ENCODE data around the gene ST6GALNAC6. TPM values are rescaled to one million over a fixed set of nuclear protein-coding genes. Genes with fewer than 3 reads are reported as not detected.

Gene ST6GALNAC6
- total and polyA plus RNA-seq, 2 of the 8 experiments (the other 6 are each of a cell fraction or from before 2014, with no cell fraction given), result 43.7 to 64.4 TPM

DNA sequence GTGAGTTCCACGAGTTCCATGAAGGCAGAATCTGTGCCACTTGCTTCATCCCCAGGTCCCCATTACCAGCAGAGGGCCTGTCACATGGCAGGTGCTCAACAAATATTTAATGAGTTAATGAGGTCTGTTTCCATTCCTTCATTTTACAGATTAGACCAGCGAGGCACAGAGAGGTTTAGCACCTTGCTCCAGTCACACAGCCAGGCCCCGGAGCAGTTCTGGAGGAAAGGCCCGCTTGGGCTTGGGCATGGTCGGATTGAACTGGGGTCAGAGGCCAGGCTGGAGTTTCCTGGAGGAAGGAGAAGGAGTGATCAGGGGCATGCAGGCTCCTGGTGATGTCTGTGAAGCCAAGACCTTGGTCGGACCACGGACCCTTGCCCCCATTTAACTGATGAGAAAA, 21.4 kb upstream of the ST6GALNAC6 start:
- Histone ChIP-seq H3K14ac (ENCODE audit: insufficient read length) (no peak overlapping the region), H2AFZ (ENCODE audit: low read length) (no peak overlapping the region), H3K9me3 (ENCODE audit: insufficient read depth in 2 of 2, low read depth in 1 of 2, low read length in 1 of 2) (no peaks in the 10 kb centered on the region), H2BK120ac (replicated peaks; ENCODE audit: low read depth, low read length) (no peak overlapping the region), H4K5ac (ENCODE audit: insufficient read length, low read depth, low read length) (no peak overlapping the region), H2BK5ac (ENCODE audit: low read depth, low read length) (no peak overlapping the region), H2AK5ac (ENCODE audit: low read depth, low read length) (no peak overlapping the region), H3K36me3 (ENCODE audit: control insufficient read depth in 2 of 4, insufficient read depth in 4 of 4, low read length in 3 of 4) (no peaks in the 10 kb centered on the region), H3K4me3 (ENCODE audit: extremely low read depth in 1 of 4, insufficient read depth in 2 of 4, low read depth in 3 of 4, low read length in 4 of 4) (no peak overlapping the region), H4K8ac (ENCODE audit: extremely low read depth, insufficient read depth, low read length) (no peak overlapping the region), H2BK12ac (ENCODE audit: low read depth, low read length) (no peak overlapping the region), H4K91ac (replicated peaks; ENCODE audit: insufficient read length, low read length) (no peak overlapping the region), H4K20me1 (replicated peaks in 1 of 2; ENCODE audit: control insufficient read depth in 1 of 2, insufficient read depth in 2 of 2, low read length in 2 of 2) (peaks cover 0 to 5% of the 10 kb centered on the region in 2 experiments), H3K9ac (replicated peaks in 1 of 4; ENCODE audit: extremely low read depth in 1 of 4, low read depth in 3 of 4, low read length in 3 of 4) (no peak overlapping the region), H3K23ac (ENCODE audit: insufficient read length) (no peak overlapping the region), H3K4ac (replicated peaks; ENCODE audit: insufficient read length, low read depth, low read length) (no peak overlapping the region), H3K27ac (ENCODE audit: low read depth, low read length) (no peak overlapping the region), H3K56ac (replicated peaks; ENCODE audit: insufficient read length, low read depth, low read length) (no peak overlapping the region), H2BK20ac (ENCODE audit: low read length) (no peak overlapping the region), H2BK15ac (ENCODE audit: low read length) (no peak overlapping the region), H3K79me1 (ENCODE audit: low read depth, low read length) (no peaks in the 10 kb centered on the region), H3K23me2 (ENCODE audit: low read depth, low read length) (peaks cover 7% of the 10 kb centered on the region), H3K18ac (ENCODE audit: extremely low read depth, low read length) (no peak overlapping the region), H3K4me2 (ENCODE audit: insufficient read depth in 1 of 2, low read depth in 2 of 2, low read length in 2 of 2) (no peak overlapping the region), H3K4me1 (replicated peaks in 1 of 4; ENCODE audit: control insufficient read depth in 3 of 4, insufficient read depth in 4 of 4, low read length in 3 of 4) (peaks cover 4 to 8% (median 7%) of the 10 kb centered on the region in 4 experiments), H3K79me2 (ENCODE audit: control insufficient read depth in 1 of 2, insufficient read depth in 2 of 2, low read length in 2 of 2) (no peaks in the 10 kb centered on the region), H3K27me3 (replicated peaks in 1 of 4; ENCODE audit: control insufficient read depth in 3 of 4, extremely low read depth in 1 of 4, insufficient read depth in 3 of 4, low read length in 3 of 4) (peaks cover 0 to 13% (median 9%) of the 10 kb centered on the region in 4 experiments; a peak in 5 of 7 replicates)
- POLR2A ChIA-PET (ENCODE audit: partially characterized antibody), result interaction anchor here (0.9 to 2.0 kb wide), 14 partner anchors 9 to 220 kb away, joined by 3 to 8 read pairs (median 4); partner anchors contain the start of genes CDK9 and PIP5KL1
- CTCF ChIA-PET (ENCODE audit: partially characterized antibody), result interaction anchor here (0.5 to 6.7 kb wide), 58 partner anchors 8 to 676 kb away, joined by 3 to 114 read pairs (median 5); partner anchors contain the start of genes DPM2, ENG, PIP5KL1 and ST6GALNAC6
- no peak for DNase-seq (ENCODE audit: low read depth in 1 of 2, low spot score in 2 of 2)
- no peak for FAIRE-seq
- WGBS, 2 experiments (ENCODE audit: extremely low coverage in 1 of 2, insufficient coverage in 1 of 2, insufficient read length in 1 of 2, insufficient replicate concordance in 2 of 2, low coverage in 1 of 2, low lambda C conversion rate in 2 of 2, missing lambda C conversion rate in 1 of 2), result 92% methylated on average over 7 of the region's 7 CpGs; no CpG with 5 or more reads in 1 of the 2 experiments
- TF ChIP-seq SIN3A (conservative IDR thresholded peaks at IDR 0.05 in 1 of 2, IDR thresholded peaks at IDR 0.05 in 1 of 2; ENCODE audit: low read depth in 1 of 2, low read length in 2 of 2) (no peak), SIRT6 (IDR thresholded peaks at IDR 0.05; ENCODE audit: low read length) (no peak), SAP30 (IDR thresholded peaks at IDR 0.05; ENCODE audit: insufficient read depth, insufficient replicate concordance, low read length) (no peak), NRF1 (IDR thresholded peaks at IDR 0.05; ENCODE audit: low read depth, low read length) (no peak), HDAC6 (IDR thresholded peaks at IDR 0.05; ENCODE audit: low read depth, low read length) (no peak), RBBP5 (IDR thresholded peaks at IDR 0.05; ENCODE audit: borderline replicate concordance, low read depth, low read length) (no peak), KDM5A (IDR thresholded peaks at IDR 0.05; ENCODE audit: low read length) (no peak), USF2 (IDR thresholded peaks at IDR 0.05; ENCODE audit: low read length) (no peak), BACH1 (IDR thresholded peaks at IDR 0.05; ENCODE audit: low read length) (no peak), EZH2 (IDR thresholded peaks at IDR 0.05; ENCODE audit: low read depth, low read length, severe bottlenecking) (no peak)
- TF ChIP-seq, protein P1, sequence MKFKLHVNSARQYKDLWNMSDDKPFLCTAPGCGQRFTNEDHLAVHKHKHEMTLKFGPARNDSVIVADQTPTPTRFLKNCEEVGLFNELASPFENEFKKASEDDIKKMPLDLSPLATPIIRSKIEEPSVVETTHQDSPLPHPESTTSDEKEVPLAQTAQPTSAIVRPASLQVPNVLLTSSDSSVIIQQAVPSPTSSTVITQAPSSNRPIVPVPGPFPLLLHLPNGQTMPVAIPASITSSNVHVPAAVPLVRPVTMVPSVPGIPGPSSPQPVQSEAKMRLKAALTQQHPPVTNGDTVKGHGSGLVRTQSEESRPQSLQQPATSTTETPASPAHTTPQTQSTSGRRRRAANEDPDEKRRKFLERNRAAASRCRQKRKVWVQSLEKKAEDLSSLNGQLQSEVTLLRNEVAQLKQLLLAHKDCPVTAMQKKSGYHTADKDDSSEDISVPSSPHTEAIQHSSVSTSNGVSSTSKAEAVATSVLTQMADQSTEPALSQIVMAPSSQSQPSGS (IDR thresholded peaks at IDR 0.05; ENCODE audit: low read length), result no peak
